Lung (tissue), 12 donors: Measurements from ENCODE around the gene PIRT. TPM values are rescaled to one million over a fixed set of nuclear protein-coding genes. Genes with fewer than 3 reads are reported as not detected.

ENCODE experiments used
- ATAC-seq: fragments of 200-7000 bp; cut with Tn5 transposase; one replicate; pipeline ENCODE4 v1.9.1; 2020; ENCODE audit warnings: moderate number of reproducible peaks; ENCODE audit not compliant: insufficient read depth, low FRiP score
- DNase-seq, 3 donors: peaks; one replicate each; pipeline ENCODE4 v3.0.0-alpha.2; 2013 to 2017
- H3K27ac ChIP-seq, 2 donors: one replicate each; pipeline ENCODE4 v1.5.1; 2013; ENCODE audit warnings: mild to moderate bottlenecking in 2 of 2, moderate library complexity in 2 of 2, control low read depth in 1 of 2, inconsistent platforms in 1 of 2, low read depth in 1 of 2, low read length in 1 of 2
- H3K27me3 ChIP-seq, 3 donors: one replicate each; pipeline ENCODE4 v1.5.1; 2013; ENCODE audit warnings: low read length in 2 of 3; ENCODE audit not compliant: control insufficient read depth in 3 of 3, insufficient read depth in 3 of 3
- H3K36me3 ChIP-seq, 4 donors: one replicate each; pipeline ENCODE4 v1.5.1; 2013; ENCODE audit warnings: low read length in 4 of 4, mild to moderate bottlenecking in 1 of 4, moderate library complexity in 1 of 4; ENCODE audit not compliant: control insufficient read depth in 4 of 4, insufficient read depth in 4 of 4
- H3K4me1 ChIP-seq, 5 donors: one replicate each; pipeline ENCODE4 v1.5.1; 2013; ENCODE audit warnings: low read length in 5 of 5, mild to moderate bottlenecking in 2 of 5, moderate library complexity in 1 of 5; ENCODE audit not compliant: control insufficient read depth in 5 of 5, insufficient read depth in 5 of 5
- H3K4me3 ChIP-seq: one replicate; pipeline ENCODE4 v1.5.1; 2013; ENCODE audit warnings: mild to moderate bottlenecking, control low read depth, moderate library complexity
- H3K9ac ChIP-seq, 2 donors: one replicate each; pipeline ENCODE4 v1.5.1; 2013; ENCODE audit warnings: low read length in 2 of 2, control low read depth in 1 of 2; ENCODE audit not compliant: insufficient read depth in 1 of 2
- H3K9me3 ChIP-seq, 4 donors: one replicate each; pipeline ENCODE4 v1.5.1; 2013; ENCODE audit warnings: low read length in 3 of 4, mild to moderate bottlenecking in 1 of 4, moderate library complexity in 1 of 4; ENCODE audit not compliant: control insufficient read depth in 4 of 4, insufficient read depth in 3 of 4
- CTCF ChIP-seq: IDR thresholded peaks from 2 replicates; pipeline ENCODE4 v1.5.1; 2012; ENCODE audit warnings: mild to moderate bottlenecking; ENCODE audit errors: control extremely low read depth, extremely low read depth
- WGBS, 2 donors: extraction: QIAGEN DNeasy Blood & Tissue Kit; methylation state at CpG; one replicate each; pipeline ENCODE4 v1.1.7; 2013; 5-methylcytosine and 5-hydroxymethylcytosine counted together
- polyA plus RNA-seq, 2 donors: library from polyadenylated mRNA; stranded (reverse); fragments of 200-250 nt; gene quantifications; one replicate each; pipeline ENCODE4 v1.2.1, GENCODE V29; 2013
- total RNA-seq, 2 donors: library from RNA; depleted of rRNA in 1 of 2; stranded (reverse); fragments of >200 nt in 1 of 2; gene quantifications; one replicate each; pipeline ENCODE4 v1.2.1, GENCODE V29; 2014 to 2021
- donor health status: control.
- donor health status: control.
- donor health status: Bipolar disorder and iron deficiency.
- donor health status: healthy.
- donor health status: DM: yes; HTN: yes; CAD: no.

The PIRT gene
- total and polyA plus RNA-seq, 4 donors = 0.26 TPM; not detected in 3

GRCh38 chr17:10821770-10822169 is 16.1 kb downstream of the PIRT start:
- H3K27ac ChIP-seq = no peak overlapping the region
- H3K9me3 ChIP-seq = peaks cover 0 to 6% (median 0%) of the 10 kb centered on the region in 4 donors
- no peak for DNase-seq
- H3K9ac ChIP-seq = no peak overlapping the region
- H3K27me3 ChIP-seq = no peaks in the 10 kb centered on the region
- TF ChIP-seq CTCF = no peak
- H3K4me1 ChIP-seq = no peaks in the 10 kb centered on the region
- no peak overlapping the region for H3K4me3 ChIP-seq
- no peak for ATAC-seq
- no peaks in the 10 kb centered on the region for H3K36me3 ChIP-seq

- Histone ChIP-seq H3K27me3 (no peaks in the 10 kb centered on the region), H3K36me3 (no peaks in the 10 kb centered on the region), H3K9me3 (peaks cover 0 to 6% (median 0%) of the 10 kb centered on the region in 4 donors), H3K9ac (no peak overlapping the region), H3K27ac (no peak overlapping the region), H3K4me3 (no peak overlapping the region), H3K4me1 (no peaks in the 10 kb centered on the region)
- ATAC-seq (no peak), DNase-seq (peak; percentile 16 to 50 (median 32))
- WGBS, 2 donors = 40 to 54% methylated on average over 4 of the region's 4 CpGs
- TF ChIP-seq CTCF = no peak
These were observed 16.8 kb downstream of the PIRT start for GRCh38 chr17:10821054-10821453.

DNA sequence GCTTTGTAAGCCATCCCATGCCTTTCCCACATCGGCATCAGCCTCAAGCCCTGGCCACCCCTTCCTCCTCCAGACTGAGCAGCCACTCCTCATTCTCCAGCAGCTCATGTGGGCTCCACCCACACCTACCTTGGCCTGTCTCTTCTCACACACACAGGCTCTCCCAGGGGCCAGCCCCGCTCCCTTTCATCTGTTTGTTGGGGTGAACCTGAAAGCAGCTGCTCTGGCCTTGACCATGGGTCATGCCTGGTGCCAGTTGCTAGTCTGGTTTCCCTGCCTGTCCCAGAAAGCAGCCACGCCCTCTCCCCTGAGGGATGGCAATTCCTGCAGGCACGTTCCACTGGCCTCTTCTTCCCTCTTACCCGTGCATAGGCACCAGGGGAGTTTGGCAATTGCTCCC is 22.6 kb downstream of the PIRT start:
- Histone ChIP-seq H3K4me3 (no peak overlapping the region), H3K9me3 (peaks cover 0 to 4% (median 0%) of the 10 kb centered on the region in 4 donors), H3K27me3 (no peaks in the 10 kb centered on the region), H3K36me3 (no peaks in the 10 kb centered on the region), H3K27ac (no peak overlapping the region), H3K4me1 (peaks cover 0 to 14% (median 8%) of the 10 kb centered on the region in 5 donors), H3K9ac (no peak overlapping the region)
- DNase-seq (no peak), ATAC-seq (no peak)
- TF ChIP-seq CTCF = no peak
- WGBS, 2 donors = 69 to 85% methylated on average over 5 of the region's 5 CpGs

- 59 to 63% methylated on average over 1 of the region's 1 CpG for WGBS, 2 donors
- no peak for ATAC-seq
- Histone ChIP-seq H3K27ac (no peak overlapping the region), H3K27me3 (no peaks in the 10 kb centered on the region), H3K9ac (no peak overlapping the region), H3K9me3 (peaks cover 0 to 4% (median 0%) of the 10 kb centered on the region in 4 donors), H3K4me3 (no peak overlapping the region), H3K4me1 (peaks cover 0 to 14% (median 8%) of the 10 kb centered on the region in 5 donors), H3K36me3 (no peaks in the 10 kb centered on the region)
- DNase-seq = peak; percentile 36 to 89 (median 80)
- TF ChIP-seq CTCF = no peak
These were observed 23.8 kb downstream of the PIRT start for GRCh38 chr17:10814075-10814474.
